K562 (cell line): Measurements from ENCODE around the gene AP4E1. TPM values are rescaled to one million over a fixed set of nuclear protein-coding genes. Genes with fewer than 3 reads are reported as not detected.
A peak's percentile ranks its signal among the peaks of the same experiment; 100 is the strongest.

Experiments used
- BHLHE40 ChIP-seq: IDR thresholded peaks from 2 replicates; pipeline ENCODE4 v1.6.1; 2011; ENCODE audit warnings: low read length, improper control_type of control experiment
- CBFA2T2 ChIP-seq: fragments of 450-650 bp; conservative IDR thresholded peaks from 2 replicates; pipeline ENCODE4 v1.6.1; 2017; ENCODE audit warnings: mild to moderate bottlenecking
- JUND ChIP-seq, 2 experiments: IDR thresholded peaks; 2 replicates in 1 of 2; 3 replicates in 1 of 2; pipeline ENCODE4 v1.6.1; 2011; ENCODE audit warnings: borderline replicate concordance in 2 of 2, low read depth in 2 of 2, low read length in 2 of 2, improper control_type of control experiment in 1 of 2, missing biosample characterization in 1 of 2, missing genetic modification characterization in 1 of 2, missing genetic modification reagents in 1 of 2
- KDM1A ChIP-seq, 2 experiments: fragments of 450-650 bp; IDR thresholded peaks; 2 replicates each; pipeline ENCODE4 v1.6.1; 2016; ENCODE audit warnings: mild to moderate bottlenecking in 2 of 2
- NFIC ChIP-seq: fragments of 450-650 bp; IDR thresholded peaks from 2 replicates; pipeline ENCODE4 v1.6.1; 2017; ENCODE audit warnings: mild to moderate bottlenecking, inconsistent platforms
- SMARCE1 ChIP-seq: fragments of 450-650 bp; IDR thresholded peaks from 2 replicates; pipeline ENCODE4 v1.7.1; 2016; ENCODE audit warnings: mild to moderate bottlenecking
- TBL1XR1 ChIP-seq, 2 experiments: IDR thresholded peaks; 2 replicates each; pipeline ENCODE4 v1.6.1; 2012; ENCODE audit warnings: improper control_type of control experiment in 2 of 2, low read length in 2 of 2, mild to moderate bottlenecking in 1 of 2
- ZBTB26 ChIP-seq: fragments of 450-650 bp; formaldehyde crosslinking; IDR thresholded peaks from 2 replicates; pipeline ENCODE4 v1.4.0; 2022; ENCODE audit warnings: missing genetic modification characterization
- ZBTB7A ChIP-seq: IDR thresholded peaks from 2 replicates; pipeline ENCODE4 v1.6.1; 2011; ENCODE audit warnings: low read depth, mild to moderate bottlenecking, low read length, moderate library complexity, borderline replicate concordance; ENCODE audit not compliant: control insufficient read depth
- ZMIZ1 ChIP-seq, 2 experiments: fragments of 150-350 bp in 1 of 2; IDR thresholded peaks; 2 replicates each; pipeline ENCODE4 v1.6.1; 2012 to 2016; ENCODE audit warnings: low read depth in 2 of 2, low read length in 2 of 2, mild to moderate bottlenecking in 1 of 2, moderate library complexity in 1 of 2
- ZNF165 ChIP-seq: fragments of 250-450 bp; sonication (Bioruptor Pico); IDR thresholded peaks from 2 replicates; pipeline ENCODE4 v1.4.0; 2020; ENCODE audit warnings: borderline replicate concordance
- ZNF318 ChIP-seq, 2 experiments: fragments of 450-650 bp; IDR thresholded peaks; 2 replicates each; pipeline ENCODE4 v1.6.1; 2016; ENCODE audit warnings: mild to moderate bottlenecking in 2 of 2, borderline replicate concordance in 1 of 2, low read depth in 1 of 2, moderate library complexity in 1 of 2
- polyA plus RNA-seq, 8 experiments: library from polyadenylated mRNA; depleted of rRNA in 4 of 8; stranded (reverse) in 5 of 8; unstranded in 3 of 8; fragments of >200 nt; fragmentation: Nextera tagmentation in 2 of 8; fragmentation: Illumina TruSeq in 1 of 8; extraction: Ambion mirVana in 2 of 8; extraction: Trizol in 1 of 8; gene quantifications; 2 replicates each; pipeline versions ENCODE4 v1.2.1 to v1.2.3, GENCODE V29; 2011 to 2014; ENCODE audit warnings: inconsistent platforms in 1 of 8, missing spikeins in 1 of 8
- total RNA-seq, 7 experiments: library from RNA; depleted of rRNA in 6 of 7; stranded (reverse); fragments of >200 nt in 6 of 7; fragmentation: Illumina TruSeq in 2 of 7; extraction: Trizol in 2 of 7; gene quantifications; 2 replicates each; pipeline versions ENCODE4 v1.2.1 to v1.2.3, GENCODE V29; 2011 to 2021; ENCODE audit warnings: low replicate concordance in 1 of 7

Gene AP4E1
- total and polyA plus RNA-seq, 9 of the 15 experiments (the other 6 are each of a cell fraction or from before 2014, with no cell fraction given) = 1.3 to 11.5 (median 4.4) TPM

GRCh38 chr15:51004103-51004551 is 95.6 kb downstream of the AP4E1 start (continued):
- TF ChIP-seq ZMIZ1 (IDR thresholded peaks at IDR 0.05; ENCODE audit: low read depth in 2 of 2, low read length in 2 of 2) (peak in 1 of 2 experiments; percentile 79; a peak in 2 of 4 replicates), JUND (IDR thresholded peaks at IDR 0.05; ENCODE audit: borderline replicate concordance, low read depth, low read length) (peak; percentile 66; the same call in 1 of the 2 replicates), JUND (tag; IDR thresholded peaks at IDR 0.05; ENCODE audit: borderline replicate concordance, low read depth, low read length) (peak; percentile 86; the same call in 2 of the 3 replicates), ZBTB26 (CRISPR knock-in tag) (no peak), TBL1XR1 (IDR thresholded peaks at IDR 0.05; ENCODE audit: low read length in 2 of 2) (0 out of 4 replicates have a peak, but pooled peaks of 1 of the 2 experiments have one; percentile 52), CBFA2T2 (peak; percentile 71), BHLHE40 (peak; percentile 54), ZNF165 (CRISPR knock-in tag) (no peak), SMARCE1 (peak; percentile 87), KDM1A (IDR thresholded peaks at IDR 0.05) (peak; percentile 79 to 86), NFIC (peak; percentile 40; the same call in 1 of the 2 replicates), ZBTB7A (peak; percentile 40; the same call in 1 of the 2 replicates), ZNF318 (IDR thresholded peaks at IDR 0.05; ENCODE audit: borderline replicate concordance in 1 of 2, low read depth in 1 of 2) (peak in 1 of 2 experiments; percentile 66; a peak in 1 of 4 replicates)
